Heart left ventricle (tissue), 16 donors: ENCODE results near the gene PSMB4. TPM values are rescaled to one million over a fixed set of nuclear protein-coding genes. Genes with fewer than 3 reads are reported as not detected.
A peak's percentile ranks its signal among the peaks of the same experiment; 100 is the strongest.

Experiments
- ATAC-seq, 4 donors: fragments of 200-7000 bp; cut with Tn5 transposase; one replicate each; pipeline ENCODE4 v1.9.1; 2020 to 2022; ENCODE audit warnings: moderate library complexity in 4 of 4, mild to moderate bottlenecking in 3 of 4, moderate number of reproducible peaks in 1 of 4
- DNase-seq, 5 donors: peaks; one replicate each; pipeline ENCODE4 v3.0.0-alpha.2; 2020
- H3K27ac ChIP-seq, 12 donors: fragments of 200-600 bp; sonication (generic) in 4 of 12; one replicate each; pipeline versions ENCODE4 v1.5.0 to v1.8.0; 2016 to 2022; ENCODE audit warnings: mild to moderate bottlenecking in 2 of 12
- H3K27me3 ChIP-seq, 9 donors: fragments of 200-600 bp; sonication (generic) in 2 of 9; one replicate each; pipeline versions ENCODE4 v1.5.1 to v1.8.0; 2016 to 2022; ENCODE audit warnings: mild to moderate bottlenecking in 3 of 9
- H3K36me3 ChIP-seq, 9 donors: fragments of 200-600 bp; sonication (generic) in 2 of 9; one replicate each; pipeline versions ENCODE4 v1.5.0 to v1.8.0; 2018 to 2022; ENCODE audit warnings: mild to moderate bottlenecking in 2 of 9
- H3K4me1 ChIP-seq, 12 donors: fragments of 200-600 bp; sonication (generic) in 4 of 12; one replicate each; pipeline versions ENCODE4 v1.5.0 to v1.8.0; 2016 to 2022; ENCODE audit warnings: mild to moderate bottlenecking in 3 of 12
- H3K4me3 ChIP-seq, 12 donors: fragments of 200-600 bp; sonication (generic) in 4 of 12; one replicate each; pipeline versions ENCODE4 v1.5.0 to v1.8.0; 2017 to 2022; ENCODE audit warnings: mild to moderate bottlenecking in 9 of 12, moderate library complexity in 4 of 12
- H3K9me3 ChIP-seq, 12 donors: fragments of 200-600 bp; sonication (generic) in 4 of 12; one replicate each; pipeline versions ENCODE4 v1.5.0 to v1.8.0; 2016 to 2022; ENCODE audit warnings: mild to moderate bottlenecking in 1 of 12
- POLR2A ChIP-seq, 2 donors: fragments of 450-650 bp; IDR thresholded peaks; one replicate each; pipeline ENCODE4 v1.6.1; 2017; ENCODE audit warnings: antibody characterized with exemption in 2 of 2, mild to moderate bottlenecking in 2 of 2, moderate library complexity in 2 of 2
- WGBS, 4 donors: extraction: QIAGEN DNeasy Blood & Tissue Kit in 2 of 4; methylation state at CpG; one replicate each; pipeline versions ENCODE4 v1.1.5 to v1.1.7; 2013 to 2018; 5-methylcytosine and 5-hydroxymethylcytosine counted together
- intact Hi-C, 10 donors: fragments of 100-400 bp; cut with DNase I; formaldehyde crosslinking; loops; one replicate each; pipeline versions ENCODE4 v1.11.1 to v1.14.2; 2022
- polyA plus RNA-seq, 2 donors: library from polyadenylated mRNA; stranded (reverse); fragments of 200-250 nt; gene quantifications; one replicate each; pipeline ENCODE4 v1.2.3, GENCODE V29; 2013
- total RNA-seq, 9 donors: library from RNA; depleted of rRNA in 2 of 9; stranded (reverse); fragments of >200 nt in 2 of 9; fragmentation: NEBNext Ultra II Directional in 3 of 9; extraction: Animal tissue kit (Norgen Biotek cat#: 25700) in 3 of 9; gene quantifications; one replicate each; pipeline versions ENCODE4 v1.1.0 to v1.2.4, GENCODE V29; 2016 to 2023
- TF ChIP-seq, protein P1 (sequence below), 12 donors: fragments of 200-600 bp; sonication (generic) in 4 of 12; IDR thresholded peaks; one replicate each; pipeline versions ENCODE4 v1.5.0 to v1.8.0; 2018 to 2022; ENCODE audit warnings: antibody characterized with exemption in 12 of 12, mild to moderate bottlenecking in 5 of 12
- donor health status: ischemic (EF 13 %, LVEDD 7.1; RV severe dilation, severe dysfunction).
- donor health status: healthy with polysubstance abuse.
- donor health status: DM: no; HTN: yes; CAD: no.
- donor health status: DM: no; HTN: no; CAD: no.
- donor health status: ischemic (EF 25% LVEDD 6.9; RV normal size, moderate dysfunction).
- donor health status: ischemic (EF 25% LVEDD 5.7; RV mildly dilated, moderate dysfunction).
- donor health status: healthy.
- donor health status: DM: yes; HTN: yes; CAD: no.
- donor health status: ischemic (EF 35%, LVEDD 5.7; RV mildly dilated, moderate dysfunction).
- donor health status: nonischemic (EF 11% LVEDD 7.7; RV severe dilation, severe dysfunction).
- donor health status: DM: yes; HTN: yes; CAD: no.
- donor health status: PGD.
- donor health status: ischemic (EF 29% LVEDD 5.4; RV normal size, mild dysfunction).
- donor health status: nonischemic (EF 23%, LVEDD 6.1; RV moderate dilation, normal function).

PSMB4 gene
- total and polyA plus RNA-seq, 11 donors: 173 to 367 (median 212) TPM

- DNase-seq: peak; percentile 79 to 95 (median 90)
- H3K27ac ChIP-seq: peak within 1 kb of the TSS; percentile 66 to 89 (median 84)
- intact Hi-C loops: loop anchor here in 1 of 10 donors (2.0 kb wide), 1 partner anchor 27 kb away; the partner anchor contains the start of gene PSMB4
- no peaks in the 10 kb centered on the region for H3K9me3 ChIP-seq
- peak; percentile 86 to 91 (median 86) for ATAC-seq
- TF ChIP-seq POLR2A (IDR thresholded peaks at IDR 0.05): peak in 1 of 2 donors; percentile 85
- TF ChIP-seq, protein P1, sequence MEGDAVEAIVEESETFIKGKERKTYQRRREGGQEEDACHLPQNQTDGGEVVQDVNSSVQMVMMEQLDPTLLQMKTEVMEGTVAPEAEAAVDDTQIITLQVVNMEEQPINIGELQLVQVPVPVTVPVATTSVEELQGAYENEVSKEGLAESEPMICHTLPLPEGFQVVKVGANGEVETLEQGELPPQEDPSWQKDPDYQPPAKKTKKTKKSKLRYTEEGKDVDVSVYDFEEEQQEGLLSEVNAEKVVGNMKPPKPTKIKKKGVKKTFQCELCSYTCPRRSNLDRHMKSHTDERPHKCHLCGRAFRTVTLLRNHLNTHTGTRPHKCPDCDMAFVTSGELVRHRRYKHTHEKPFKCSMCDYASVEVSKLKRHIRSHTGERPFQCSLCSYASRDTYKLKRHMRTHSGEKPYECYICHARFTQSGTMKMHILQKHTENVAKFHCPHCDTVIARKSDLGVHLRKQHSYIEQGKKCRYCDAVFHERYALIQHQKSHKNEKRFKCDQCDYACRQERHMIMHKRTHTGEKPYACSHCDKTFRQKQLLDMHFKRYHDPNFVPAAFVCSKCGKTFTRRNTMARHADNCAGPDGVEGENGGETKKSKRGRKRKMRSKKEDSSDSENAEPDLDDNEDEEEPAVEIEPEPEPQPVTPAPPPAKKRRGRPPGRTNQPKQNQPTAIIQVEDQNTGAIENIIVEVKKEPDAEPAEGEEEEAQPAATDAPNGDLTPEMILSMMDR (IDR thresholded peaks at IDR 0.05): no peak
- WGBS, 4 donors: 4 to 23% (median 15%) methylated on average over 10 to 11 of the region's 11 CpGs
- peaks cover 0 to 6% (median 0%) of the 10 kb centered on the region in 9 donors for H3K36me3 ChIP-seq
- H3K4me3 ChIP-seq: peak within 1 kb of the TSS; percentile 2 to 74 (median 52)
- H3K4me1 ChIP-seq: peaks cover 4 to 58% (median 48%) of the 10 kb centered on the region in 12 donors
- no peaks in the 10 kb centered on the region for H3K27me3 ChIP-seq
These were observed 27.1 kb upstream of the PSMB4 start, which contains the start of gene SELENBP1 for GRCh38 chr1:151372058-151372934. Gene SELENBP1 (minus strand): TSS chr1:151372705. CDS start chr1:151372641, 64 bp downstream.

DNA sequence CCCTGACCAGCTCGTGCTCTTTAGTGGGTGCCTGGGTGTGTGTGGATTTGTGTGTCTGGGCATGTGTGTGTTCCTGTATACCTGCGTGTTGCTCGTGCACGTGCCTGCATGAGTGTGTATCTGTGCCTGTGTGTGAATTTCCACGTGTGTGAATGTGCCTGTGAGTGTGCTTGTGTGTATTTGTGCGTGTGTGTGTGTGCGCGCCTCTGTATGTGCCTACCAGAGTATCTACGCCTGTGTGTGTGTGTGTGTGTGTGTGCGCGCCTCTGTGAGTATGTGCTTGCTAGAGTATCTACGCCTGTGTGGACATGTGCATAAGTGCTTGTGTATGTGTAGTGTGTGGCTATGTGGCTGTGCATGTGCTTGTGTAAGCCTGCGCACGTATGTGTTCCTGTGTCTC is 26.2 kb upstream of the PSMB4 start:
- peak overlapping the region in 1 of 12 donors; percentile 62 for H3K4me3 ChIP-seq
- H3K4me1 ChIP-seq: peaks cover 4 to 50% (median 41%) of the 10 kb centered on the region in 12 donors
- WGBS, 4 donors: 92 to 98% (median 94%) methylated on average over 12 to 14 of the region's 14 CpGs
- H3K36me3 ChIP-seq: peaks cover 0 to 4% (median 0%) of the 10 kb centered on the region in 9 donors
- no peak for ATAC-seq
- H3K9me3 ChIP-seq: no peaks in the 10 kb centered on the region
- no peaks in the 10 kb centered on the region for H3K27me3 ChIP-seq
- DNase-seq: no peak
- intact Hi-C loops: loop anchor here in 1 of 10 donors (2.0 kb wide), 1 partner anchor 26 kb away; the partner anchor contains the start of gene PSMB4
- H3K27ac ChIP-seq: peak overlapping the region in 2 of 12 donors; percentile 84 to 89
- TF ChIP-seq, protein P1 (IDR thresholded peaks at IDR 0.05): no peak
- TF ChIP-seq POLR2A (IDR thresholded peaks at IDR 0.05): no peak

GRCh38 chr1:151377150-151377884 is 22.1 kb upstream of the PSMB4 start:
- ATAC-seq (no peak), DNase-seq (no peak)
- no peaks in the 10 kb centered on the region for H3K36me3 ChIP-seq
- intact Hi-C loops: no loop called here
- H3K27me3 ChIP-seq: no peaks in the 10 kb centered on the region
- H3K9me3 ChIP-seq: no peaks in the 10 kb centered on the region
- H3K27ac ChIP-seq: no peak overlapping the region
- no peak overlapping the region for H3K4me3 ChIP-seq
- WGBS, 4 donors: 71 to 78% (median 75%) methylated on average over 3 of the region's 3 CpGs
- peaks cover 0 to 9% (median 5%) of the 10 kb centered on the region in 12 donors for H3K4me1 ChIP-seq
- TF ChIP-seq, protein P1 (IDR thresholded peaks at IDR 0.05): no peak
- no peak for TF ChIP-seq POLR2A (IDR thresholded peaks at IDR 0.05)
